ENCODE measurements around the gene PHTF2.

Gene PHTF2

GRCh38 chr7:77797734-77798393, 709 bp upstream of the PHTF2 start:
- no peaks in the 10 kb centered on the region for H3K9me3 ChIP-seq (ENCODE audit: control insufficient read depth, insufficient read depth, low read depth, low read length)
- H3K36me3 ChIP-seq (ENCODE audit: control insufficient read depth in 2 of 2, insufficient read depth in 1 of 2, low read length in 2 of 2), result peaks cover 4% of the 10 kb centered on the region in 2 experiments; a peak in 2 of 3 replicates
- ChIA-PET CTCF (interaction anchor here (0.7 to 1.0 kb wide), 3 partner anchors 14 to 141 kb away, joined by 3 read pairs; no protein-coding TSS in a partner anchor), POLR2A (interaction anchor here (0.5 to 1.8 kb wide), 8 partner anchors 16 to 222 kb away, joined by 3 to 6 read pairs (median 4); no protein-coding TSS in a partner anchor)
- 0 out of 2 replicates have a peak, but pooled peaks cover 5% of the 10 kb centered on the region for H3K4me1 ChIP-seq (ENCODE audit: control insufficient read depth, insufficient read depth, low read length)
- peak overlapping the region; percentile 91 for H3K4me3 ChIP-seq (ENCODE audit: low read depth, low read length)
- peak overlapping the region; percentile 72; the same call in 1 of the 2 replicates for H3K27ac ChIP-seq (ENCODE audit: extremely low read depth, low read depth, low read length)
- TF ChIP-seq ZNF544 (tag by site-specific recombination; IDR thresholded peaks at IDR 0.05), result no peak
- no peak for TF ChIP-seq MYNN (tag by site-specific recombination; IDR thresholded peaks at IDR 0.05; ENCODE audit: borderline replicate concordance)
- no peak for TF ChIP-seq ZNF211 (tag by site-specific recombination; IDR thresholded peaks at IDR 0.05; ENCODE audit: low read depth)
- TF ChIP-seq ZNF398 (tag by site-specific recombination; IDR thresholded peaks at IDR 0.05), result peak; percentile 78
- peak; percentile 91 for TF ChIP-seq ZNF362 (tag by site-specific recombination; IDR thresholded peaks at IDR 0.05)
- no peak for TF ChIP-seq ZBTB17 (tag by site-specific recombination; IDR thresholded peaks at IDR 0.05)
- 0 out of 2 replicates have a peak, but pooled peaks have one; percentile 9 for TF ChIP-seq SP7 (tag by site-specific recombination; IDR thresholded peaks at IDR 0.05)
- TF ChIP-seq ZSCAN5A (tag by site-specific recombination; IDR thresholded peaks at IDR 0.05), result no peak
- no peak for TF ChIP-seq ZNF391 (tag by site-specific recombination; IDR thresholded peaks at IDR 0.05; ENCODE audit: borderline replicate concordance, low read depth)
- 0 out of 2 replicates have a peak, but pooled peaks have one; percentile 0 for TF ChIP-seq PBX3 (CRISPR knock-in tag; IDR thresholded peaks at IDR 0.05)
- TF ChIP-seq ZNF423 (tag by site-specific recombination; IDR thresholded peaks at IDR 0.05), result no peak
- peak; percentile 87 for TF ChIP-seq ZBTB11 (tag by site-specific recombination; conservative IDR thresholded peaks at IDR 0.05; ENCODE audit: low read depth)
- no peak for TF ChIP-seq ZSCAN18 (tag by site-specific recombination; IDR thresholded peaks at IDR 0.05)
- TF ChIP-seq ZNF10 (tag by site-specific recombination; IDR thresholded peaks at IDR 0.05), result no peak
- no peak for TF ChIP-seq ZNF830 (tag by site-specific recombination; IDR thresholded peaks at IDR 0.05; ENCODE audit: low read depth)
- peak; percentile 80 for TF ChIP-seq ZNF449 (tag by site-specific recombination; IDR thresholded peaks at IDR 0.05)
- TF ChIP-seq HOXA7 (CRISPR knock-in tag; IDR thresholded peaks at IDR 0.05; ENCODE audit: borderline replicate concordance), result no peak
- TF ChIP-seq ZNF610 (tag by site-specific recombination; IDR thresholded peaks at IDR 0.05; ENCODE audit: borderline replicate concordance), result no peak
- peak; percentile 50 for TF ChIP-seq ZNF600 (tag by site-specific recombination; IDR thresholded peaks at IDR 0.05)
- no peak for TF ChIP-seq ZBTB10 (tag by site-specific recombination; IDR thresholded peaks at IDR 0.05)
- no peak; the same call in 1 of the 2 replicates for TF ChIP-seq ZBTB20 (tag by site-specific recombination; IDR thresholded peaks at IDR 0.05)
